ENCODE measurements around the gene LYSMD3.

DNA sequence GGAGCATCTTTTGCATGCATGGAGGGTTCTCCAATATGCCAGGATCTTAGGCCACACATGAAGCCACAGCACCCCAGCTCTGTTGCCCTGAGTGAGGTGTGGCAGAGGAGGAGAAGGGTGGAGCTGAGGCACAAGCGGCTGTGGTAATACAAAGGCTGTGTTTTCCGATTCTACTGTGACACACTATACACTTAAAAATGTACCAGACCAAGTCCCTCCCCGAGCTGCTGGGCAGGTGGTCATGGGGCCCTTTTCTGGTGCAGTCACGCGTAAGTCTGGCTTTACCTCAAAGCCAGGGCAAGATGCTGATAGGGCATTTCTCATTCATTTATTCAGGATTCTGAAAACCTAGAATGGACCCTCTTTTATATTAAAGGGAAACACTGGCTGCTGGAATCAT lies 33.0 kb upstream of the LYSMD3 start:
- TF ChIP-seq, protein P1, sequence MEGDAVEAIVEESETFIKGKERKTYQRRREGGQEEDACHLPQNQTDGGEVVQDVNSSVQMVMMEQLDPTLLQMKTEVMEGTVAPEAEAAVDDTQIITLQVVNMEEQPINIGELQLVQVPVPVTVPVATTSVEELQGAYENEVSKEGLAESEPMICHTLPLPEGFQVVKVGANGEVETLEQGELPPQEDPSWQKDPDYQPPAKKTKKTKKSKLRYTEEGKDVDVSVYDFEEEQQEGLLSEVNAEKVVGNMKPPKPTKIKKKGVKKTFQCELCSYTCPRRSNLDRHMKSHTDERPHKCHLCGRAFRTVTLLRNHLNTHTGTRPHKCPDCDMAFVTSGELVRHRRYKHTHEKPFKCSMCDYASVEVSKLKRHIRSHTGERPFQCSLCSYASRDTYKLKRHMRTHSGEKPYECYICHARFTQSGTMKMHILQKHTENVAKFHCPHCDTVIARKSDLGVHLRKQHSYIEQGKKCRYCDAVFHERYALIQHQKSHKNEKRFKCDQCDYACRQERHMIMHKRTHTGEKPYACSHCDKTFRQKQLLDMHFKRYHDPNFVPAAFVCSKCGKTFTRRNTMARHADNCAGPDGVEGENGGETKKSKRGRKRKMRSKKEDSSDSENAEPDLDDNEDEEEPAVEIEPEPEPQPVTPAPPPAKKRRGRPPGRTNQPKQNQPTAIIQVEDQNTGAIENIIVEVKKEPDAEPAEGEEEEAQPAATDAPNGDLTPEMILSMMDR (IDR thresholded peaks at IDR 0.05): no peak
- no peak for TF ChIP-seq POLR2AphosphoS5 (IDR thresholded peaks at IDR 0.05)
- TF ChIP-seq EP300 (IDR thresholded peaks at IDR 0.05): no peak
- TF ChIP-seq POLR2A (IDR thresholded peaks at IDR 0.05): no peak
